ENCODE results near the gene CARD14.

Gene CARD14

DNA sequence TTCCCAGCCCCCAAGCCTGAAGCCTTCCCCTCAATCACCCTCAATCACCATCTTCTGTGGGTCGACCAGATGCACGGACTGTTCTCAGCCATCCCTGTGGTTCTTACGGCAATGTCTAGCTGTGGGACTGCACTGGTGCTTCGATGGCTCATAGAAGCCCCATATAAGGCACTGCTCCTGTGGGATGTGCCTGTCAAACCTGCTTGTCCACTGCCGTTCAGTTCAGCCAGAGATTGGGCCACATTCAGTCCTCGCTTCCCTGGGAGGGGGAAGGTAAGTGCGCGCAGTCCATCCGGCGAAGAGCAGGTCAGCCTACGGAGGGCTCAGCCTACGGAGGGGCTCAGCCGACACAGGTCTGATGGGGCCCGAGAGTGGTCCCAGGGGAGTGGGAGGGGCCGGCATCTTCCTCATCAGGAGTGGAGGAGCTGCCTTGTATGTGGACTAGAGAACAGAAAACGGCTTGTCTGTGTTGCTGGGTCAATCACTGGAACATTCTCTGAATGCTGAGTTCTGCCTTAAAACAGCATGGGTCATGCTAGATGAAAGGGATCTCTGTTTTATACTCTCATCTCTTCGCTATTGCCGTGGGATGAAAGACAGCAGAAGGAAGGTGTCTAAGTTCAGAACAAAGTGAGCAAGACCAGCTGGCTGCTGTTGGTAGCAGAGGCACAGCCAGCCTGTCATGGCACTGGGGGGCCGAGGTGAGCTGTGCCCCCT lies at the start of gene CARD14:
CARD14 (plus strand) TSS at position 247 of the 717 bp plus-strand sequence. CDS start 11,409 bp downstream, outside the sequence.
- no peak for DNase-seq

DNA sequence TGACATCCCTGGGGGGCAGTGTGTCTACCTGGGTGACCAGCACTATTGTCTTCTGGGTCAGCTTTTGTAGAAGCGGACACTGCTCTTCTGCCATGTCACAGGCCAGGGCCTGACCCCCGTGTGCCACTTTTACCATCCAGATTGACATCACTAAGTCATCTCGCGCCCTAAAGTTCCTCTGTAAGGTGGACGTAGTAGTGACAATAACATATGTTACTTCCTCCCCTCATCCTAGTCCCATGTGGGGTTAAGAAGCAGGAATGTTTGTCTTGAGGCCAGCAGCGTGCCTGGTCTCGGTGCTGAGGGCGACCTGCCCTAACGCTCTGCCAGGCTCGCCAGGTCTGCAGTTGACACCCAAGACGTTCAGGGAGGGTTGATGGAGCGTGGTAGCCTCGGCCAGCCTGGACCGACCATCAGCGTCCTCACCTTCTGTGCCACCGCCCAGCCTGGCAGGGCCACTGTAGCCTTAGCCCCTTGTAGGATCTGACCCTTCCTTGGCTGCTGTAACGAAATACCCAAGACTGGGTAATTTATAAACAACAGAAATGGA lies 47.7 kb upstream of the CARD14 start:
- no peak for DNase-seq

DNA sequence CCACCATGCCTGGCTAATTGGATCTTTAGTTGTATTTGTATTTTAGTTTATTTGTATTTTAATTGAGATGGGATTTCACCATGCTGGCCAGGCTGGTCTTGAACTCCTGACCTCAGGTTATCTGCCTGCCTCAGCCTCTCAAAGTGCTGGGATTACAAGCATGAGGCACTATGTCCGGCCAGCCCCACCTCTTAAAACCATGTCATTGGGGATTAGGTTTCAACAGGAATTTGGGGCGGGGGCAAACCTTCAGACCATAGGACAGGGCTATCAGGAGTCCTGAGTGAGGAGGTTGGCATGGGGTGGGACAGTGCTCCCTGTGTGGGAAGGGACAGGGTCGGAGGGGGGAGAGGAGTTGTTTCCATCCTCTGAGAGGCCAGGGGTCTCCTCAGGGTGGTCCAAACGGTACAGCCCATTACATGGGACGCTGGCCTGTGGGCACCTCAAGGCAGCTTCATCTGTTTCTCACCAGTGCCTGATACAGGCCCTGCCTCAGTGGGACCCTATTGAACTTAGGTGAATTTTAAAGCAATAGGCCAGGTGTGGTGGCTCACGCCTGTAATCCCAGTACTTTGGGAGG lies 46.8 kb upstream of the CARD14 start:
- DNase-seq: no peak

DNA sequence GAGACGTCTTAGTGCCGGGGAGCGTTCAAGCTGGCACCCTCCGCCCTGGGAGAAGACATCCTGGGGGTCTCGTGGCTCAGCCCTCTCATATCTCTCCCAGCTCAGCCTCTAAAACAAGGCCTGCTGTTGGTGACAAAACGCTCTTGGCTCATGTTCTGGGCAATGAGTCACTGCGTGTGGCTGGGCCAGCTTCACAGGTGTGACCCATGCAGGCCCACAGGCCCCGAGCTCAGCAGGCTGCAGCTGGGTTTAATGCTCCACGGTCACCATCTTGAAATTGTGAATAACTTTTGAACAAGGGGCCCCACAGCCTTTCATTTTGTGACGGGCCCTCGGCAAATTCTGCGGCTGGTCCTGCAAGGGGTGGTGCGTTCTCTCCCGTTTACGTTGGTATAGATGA lies 46.0 kb upstream of the CARD14 start:
- DNase-seq: no peak

DNA sequence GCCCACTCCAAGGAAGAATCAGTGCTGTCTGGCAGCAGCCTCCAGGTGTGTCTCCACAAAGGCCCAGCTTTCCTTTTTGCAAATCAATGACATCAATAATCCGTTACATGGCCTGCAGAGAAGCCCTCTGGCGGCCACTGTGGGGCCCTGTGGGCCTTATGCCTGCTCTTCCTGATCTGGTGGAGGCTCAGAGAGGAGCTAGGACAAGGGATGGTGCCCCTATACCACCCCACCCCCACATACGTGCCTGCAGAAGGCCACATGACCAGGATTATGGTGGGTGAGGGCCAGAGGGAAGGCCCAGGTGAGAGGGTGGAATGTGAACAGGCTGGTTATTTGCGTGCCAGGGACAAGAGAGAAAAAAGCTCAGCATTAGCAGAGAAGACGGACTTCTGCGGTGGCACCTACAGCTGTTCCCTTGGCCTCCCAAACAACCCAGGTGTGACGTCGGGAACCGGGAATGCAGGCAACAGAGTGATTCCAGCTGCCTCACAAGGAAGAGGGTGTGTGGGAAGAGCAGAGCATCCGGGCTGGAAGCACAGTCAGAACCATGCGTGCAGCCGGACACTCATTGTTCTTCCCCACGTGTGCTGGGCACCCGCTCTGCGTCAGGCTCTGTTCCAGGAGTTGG lies 45.4 kb upstream of the CARD14 start:
- DNase-seq: no peak

DNA sequence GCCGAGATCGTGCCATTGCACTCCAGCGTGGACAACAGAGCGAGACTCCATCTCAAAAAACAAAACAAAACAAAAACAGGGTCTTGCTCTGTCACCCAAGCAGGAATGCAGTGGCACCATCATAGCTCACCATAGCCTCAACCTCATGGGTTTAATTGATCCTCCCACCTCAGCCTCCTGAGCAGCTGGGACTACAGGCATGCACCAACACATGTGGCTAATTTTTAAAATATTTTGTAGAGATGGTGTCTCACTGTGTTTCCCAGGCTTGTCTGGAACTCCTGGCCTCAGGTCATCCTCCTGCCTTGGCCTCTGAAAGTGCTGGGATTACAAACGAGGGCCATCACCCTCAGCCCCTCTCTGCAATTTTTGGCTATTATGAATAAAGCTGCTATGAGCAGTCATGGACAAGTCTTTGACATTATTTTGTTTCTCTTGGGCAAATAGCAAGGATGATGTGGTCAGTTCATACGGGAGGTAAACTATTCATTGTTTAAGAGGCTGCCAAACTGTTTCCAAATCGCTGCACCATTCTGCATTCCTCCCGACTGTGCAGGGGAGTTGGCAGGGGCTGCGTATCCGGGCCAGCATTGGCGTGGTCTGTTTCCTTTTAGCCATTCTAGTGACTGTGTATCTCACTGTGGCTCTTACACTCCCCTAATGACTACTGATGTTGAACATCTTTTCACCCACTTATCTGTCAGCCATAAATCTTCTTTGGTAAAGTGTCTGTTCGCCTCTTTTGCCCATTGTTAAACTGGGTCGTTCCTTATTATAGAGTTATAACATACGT lies 44.0 kb upstream of the CARD14 start:
- DNase-seq: no peak

DNA sequence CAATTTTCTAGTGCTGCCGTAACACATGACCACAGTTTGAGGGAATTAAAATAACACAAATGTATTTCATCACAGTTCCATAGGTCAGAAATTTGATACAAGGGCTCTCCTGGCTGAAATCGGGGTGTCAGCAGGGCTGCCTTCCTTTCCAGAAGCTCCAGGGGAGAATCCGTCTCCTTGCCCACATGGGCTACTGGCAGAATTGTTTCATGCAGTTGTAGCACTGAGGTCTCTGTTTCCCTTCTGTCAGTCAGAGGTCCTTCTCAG lies 43.4 kb upstream of the CARD14 start:
- DNase-seq: no peak

DNA sequence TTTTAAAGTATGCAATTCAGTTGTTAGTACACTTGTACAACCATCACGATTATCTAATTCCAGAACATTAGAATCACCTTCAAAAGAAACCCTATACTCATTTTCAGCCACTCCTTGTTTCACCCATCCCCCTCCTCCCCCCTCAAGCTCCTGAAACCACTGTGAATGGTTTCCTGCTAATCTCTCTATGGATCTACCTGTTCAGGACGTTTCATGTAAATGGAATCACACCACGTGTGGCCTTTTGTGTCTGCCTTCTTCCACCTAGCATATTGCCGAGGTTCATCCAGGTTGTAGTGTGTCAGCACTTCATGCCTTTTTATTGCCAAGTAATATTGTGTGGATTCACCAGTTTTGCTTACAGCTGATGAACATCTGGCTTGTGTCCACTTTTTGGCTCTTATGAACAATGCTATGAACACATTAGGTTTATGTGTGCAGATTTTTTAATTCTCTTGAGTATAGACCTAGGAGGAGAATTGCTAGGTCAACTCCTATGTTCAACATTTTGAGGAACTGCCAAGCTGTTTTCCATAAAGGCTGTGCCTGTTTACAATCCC lies 40.7 kb upstream of the CARD14 start:
- no peak for DNase-seq

DNA sequence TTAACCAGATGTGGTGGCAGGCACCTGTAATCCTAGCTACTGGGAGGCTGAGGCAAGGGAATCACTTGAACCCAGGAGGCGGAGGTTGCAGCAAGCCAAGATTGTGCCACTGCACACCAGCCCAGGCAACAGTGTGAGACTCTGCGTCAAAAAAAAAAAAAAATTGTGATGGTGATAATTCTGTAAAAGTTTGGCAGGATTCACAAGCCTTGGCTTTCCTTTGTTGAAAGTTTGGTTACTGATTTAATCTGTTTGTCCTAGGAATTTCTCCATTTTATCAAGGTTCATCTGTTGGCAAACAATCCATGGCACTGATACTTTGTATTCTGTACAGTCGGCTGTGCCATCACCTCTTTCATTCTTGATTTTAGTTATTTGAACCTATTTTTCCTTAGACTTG lies 38.8 kb upstream of the CARD14 start:
- no peak for DNase-seq

DNA sequence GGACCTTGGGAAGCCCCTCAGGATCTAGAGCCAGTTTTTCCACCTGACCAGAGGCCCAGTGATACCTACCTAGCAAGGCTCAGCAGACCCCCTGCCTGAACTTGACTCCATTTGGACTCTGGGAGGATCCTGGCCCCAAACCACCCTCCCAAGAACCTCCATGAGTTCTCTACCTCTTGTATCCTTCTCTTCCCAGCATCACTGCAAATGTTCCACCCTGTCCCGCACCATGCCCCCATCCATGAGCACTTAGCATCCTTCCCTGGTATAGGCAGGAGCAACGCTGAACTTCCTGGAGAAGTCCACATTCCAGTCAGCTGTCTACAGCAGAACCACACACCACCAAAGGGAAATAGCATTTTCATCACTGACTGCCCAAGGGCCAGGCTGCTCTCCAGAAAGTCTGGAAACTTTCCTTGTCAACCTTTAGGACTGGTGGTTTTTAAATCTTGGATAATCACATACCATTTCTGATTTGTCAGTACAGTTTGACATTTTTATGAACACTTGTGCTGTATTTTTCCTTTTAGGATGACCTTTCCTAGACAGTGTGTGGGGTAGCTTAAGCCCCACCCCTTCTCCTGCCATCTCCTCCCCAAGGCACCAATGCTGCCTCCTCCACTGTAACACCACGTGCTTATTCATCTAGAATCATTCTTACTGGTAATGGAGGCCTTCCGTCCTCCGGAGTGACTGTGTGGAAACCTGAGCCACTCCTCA lies 36.8 kb upstream of the CARD14 start:
- DNase-seq: no peak

DNA sequence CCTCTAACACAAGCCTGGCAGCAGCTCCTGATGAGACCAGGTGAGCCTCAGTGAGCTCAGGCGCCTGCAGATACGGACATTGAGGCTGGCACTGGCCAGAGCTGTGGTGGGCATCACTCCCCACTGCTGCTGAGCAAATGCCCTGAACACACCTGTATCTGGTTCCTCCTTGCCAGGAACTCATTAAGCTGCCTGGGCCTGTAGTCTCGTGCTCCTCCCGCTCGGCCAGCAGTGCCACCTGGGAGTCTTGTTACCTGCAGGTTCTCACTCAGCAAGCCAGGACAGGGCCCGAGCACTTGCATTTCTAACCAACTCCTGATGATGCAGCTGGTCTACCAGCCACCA lies 36.2 kb upstream of the CARD14 start:
- DNase-seq: no peak

DNA sequence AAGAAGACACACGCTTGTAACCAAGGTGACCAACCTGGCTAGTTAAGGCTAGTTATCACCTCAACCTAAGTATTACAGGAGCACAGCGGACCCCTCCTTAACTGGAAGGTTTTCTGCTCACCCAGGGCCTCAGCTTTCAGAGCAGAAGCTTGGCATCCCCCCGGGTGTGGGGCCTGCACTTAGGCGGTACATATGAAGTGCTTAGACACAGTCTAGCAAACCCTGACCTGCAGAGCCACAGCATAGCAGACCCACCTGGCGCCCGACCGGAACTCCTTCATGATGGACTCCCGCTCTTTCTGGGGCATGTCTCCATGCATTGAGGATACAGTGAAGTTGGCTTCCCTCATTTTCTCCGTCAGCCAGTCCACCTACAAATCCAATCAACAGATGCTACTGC lies 32.7 kb upstream of the CARD14 start:
- no peak for DNase-seq

DNA sequence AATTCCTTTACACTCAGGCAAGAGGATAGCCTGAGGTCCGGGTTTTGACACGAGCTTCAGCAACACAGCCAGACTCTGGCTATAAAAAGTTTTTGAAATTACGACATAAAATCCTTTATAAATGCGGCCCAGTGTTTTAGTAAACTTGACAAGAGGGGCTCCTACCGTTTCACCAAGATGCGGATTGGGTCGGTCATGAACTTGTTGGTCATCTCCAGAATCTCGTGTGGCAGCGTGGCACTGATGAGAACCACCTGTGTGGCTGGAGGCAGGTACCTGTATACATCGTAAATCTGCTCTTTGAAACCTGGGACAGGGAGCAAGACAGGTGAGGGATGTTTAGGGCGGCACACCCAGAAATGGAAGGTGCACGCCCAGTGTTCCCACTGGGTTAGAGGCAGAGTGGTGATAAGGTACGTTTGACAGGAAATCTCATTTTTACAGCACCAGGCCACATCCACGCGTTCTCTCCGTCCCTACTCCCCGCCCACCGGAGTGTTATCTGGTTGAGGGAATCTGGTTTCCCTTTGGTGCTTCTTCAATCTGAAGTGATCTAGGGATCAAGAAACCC lies 30.9 kb upstream of the CARD14 start:
- no peak for DNase-seq

DNA sequence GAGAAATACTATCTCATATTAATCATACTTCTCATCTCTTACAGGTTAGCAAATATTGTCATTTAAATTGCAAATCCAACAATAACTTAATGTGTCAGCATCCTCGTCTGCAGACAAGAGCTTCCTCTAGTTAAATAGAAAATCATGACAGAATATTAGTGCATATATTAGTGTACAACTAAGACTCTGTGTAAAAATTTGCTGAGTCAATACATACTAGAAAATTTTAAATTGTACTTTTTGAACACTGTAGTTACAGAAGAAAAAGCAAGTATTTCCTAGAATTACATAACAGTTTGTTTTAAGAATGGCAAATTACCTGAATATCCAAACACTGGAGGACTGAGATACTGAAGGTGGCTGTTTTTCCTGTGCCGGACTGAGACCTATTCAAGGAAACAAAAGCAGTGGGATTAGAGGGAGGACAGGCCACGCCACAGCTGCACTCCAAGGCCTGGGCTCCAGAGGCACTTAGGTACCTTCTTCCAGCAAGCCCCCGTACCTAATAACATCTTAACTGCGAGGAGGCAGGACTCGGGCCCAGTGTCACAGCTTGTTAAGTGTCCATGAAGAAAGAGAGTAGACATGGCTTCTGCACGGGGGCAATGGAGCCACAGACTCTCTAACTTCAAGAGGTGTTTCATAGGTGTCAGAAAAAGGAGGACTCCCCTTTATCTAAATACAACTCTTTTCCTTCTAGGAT lies 28.2 kb upstream of the CARD14 start:
- DNase-seq: no peak

DNA sequence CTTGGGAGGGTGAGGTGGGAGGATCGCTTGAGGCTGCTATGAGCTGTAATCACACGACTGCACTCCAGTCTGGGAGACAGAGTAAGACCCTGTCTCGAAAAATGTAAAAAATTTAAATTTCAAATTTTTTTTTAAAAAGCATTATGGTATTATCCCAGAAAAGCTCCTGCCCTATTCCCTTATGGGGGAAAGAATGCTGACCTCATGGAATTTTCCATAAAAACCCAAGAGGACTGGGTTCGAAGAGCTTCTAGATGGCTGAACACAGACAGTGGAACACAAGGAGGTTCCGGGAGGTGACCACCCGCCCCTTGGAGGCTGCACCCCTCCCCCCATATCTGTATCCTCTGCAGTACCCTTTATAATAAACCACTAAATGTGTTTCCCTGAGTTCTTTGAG lies 26.9 kb upstream of the CARD14 start:
- no peak for DNase-seq

DNA sequence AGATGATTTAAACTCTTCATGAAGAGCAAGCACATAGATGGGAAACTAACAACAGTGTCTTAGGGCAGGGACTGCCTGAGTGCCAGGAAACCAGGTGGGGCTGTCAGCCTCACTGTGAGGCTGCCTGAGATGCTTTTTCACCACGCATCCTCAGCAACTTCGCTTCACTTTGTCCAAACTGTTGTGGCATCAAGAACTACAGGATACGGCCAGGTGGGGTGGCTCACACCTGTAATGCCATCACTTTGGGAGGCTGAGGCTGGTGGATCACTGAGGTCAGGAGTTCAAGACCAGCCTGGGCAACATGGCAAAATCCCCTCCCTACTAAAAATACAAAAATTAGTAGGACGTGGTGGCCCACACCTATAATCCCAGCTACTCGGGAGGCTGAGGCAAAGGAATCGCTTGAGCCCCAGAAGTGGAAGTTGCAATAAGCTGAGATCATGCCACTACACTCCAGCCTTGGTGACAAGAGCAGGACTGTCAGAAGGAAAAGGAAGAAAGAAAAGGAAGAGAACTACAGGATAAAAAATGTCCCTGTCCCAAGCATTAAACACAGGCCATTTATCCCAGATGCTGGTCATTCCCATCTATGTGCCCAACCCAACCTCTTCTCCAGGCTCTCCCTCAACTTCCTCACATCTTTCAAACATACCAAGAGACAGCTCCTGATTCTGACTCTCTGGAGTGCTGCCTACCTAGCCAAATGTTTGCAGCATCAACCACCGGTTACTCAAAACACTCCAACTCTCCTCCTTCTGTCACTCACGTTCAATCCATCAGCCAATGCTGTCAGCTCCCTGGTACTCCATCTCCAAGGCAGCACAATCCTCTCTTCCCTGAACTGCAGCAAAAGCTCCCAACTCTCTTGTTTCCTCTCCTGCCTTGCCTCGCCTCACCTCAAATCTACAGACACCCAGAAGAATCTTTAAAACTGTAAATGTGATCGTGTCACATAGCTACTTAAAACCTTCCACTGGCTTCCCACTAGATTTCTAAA lies 24.5 kb upstream of the CARD14 start:
- DNase-seq: no peak

DNA sequence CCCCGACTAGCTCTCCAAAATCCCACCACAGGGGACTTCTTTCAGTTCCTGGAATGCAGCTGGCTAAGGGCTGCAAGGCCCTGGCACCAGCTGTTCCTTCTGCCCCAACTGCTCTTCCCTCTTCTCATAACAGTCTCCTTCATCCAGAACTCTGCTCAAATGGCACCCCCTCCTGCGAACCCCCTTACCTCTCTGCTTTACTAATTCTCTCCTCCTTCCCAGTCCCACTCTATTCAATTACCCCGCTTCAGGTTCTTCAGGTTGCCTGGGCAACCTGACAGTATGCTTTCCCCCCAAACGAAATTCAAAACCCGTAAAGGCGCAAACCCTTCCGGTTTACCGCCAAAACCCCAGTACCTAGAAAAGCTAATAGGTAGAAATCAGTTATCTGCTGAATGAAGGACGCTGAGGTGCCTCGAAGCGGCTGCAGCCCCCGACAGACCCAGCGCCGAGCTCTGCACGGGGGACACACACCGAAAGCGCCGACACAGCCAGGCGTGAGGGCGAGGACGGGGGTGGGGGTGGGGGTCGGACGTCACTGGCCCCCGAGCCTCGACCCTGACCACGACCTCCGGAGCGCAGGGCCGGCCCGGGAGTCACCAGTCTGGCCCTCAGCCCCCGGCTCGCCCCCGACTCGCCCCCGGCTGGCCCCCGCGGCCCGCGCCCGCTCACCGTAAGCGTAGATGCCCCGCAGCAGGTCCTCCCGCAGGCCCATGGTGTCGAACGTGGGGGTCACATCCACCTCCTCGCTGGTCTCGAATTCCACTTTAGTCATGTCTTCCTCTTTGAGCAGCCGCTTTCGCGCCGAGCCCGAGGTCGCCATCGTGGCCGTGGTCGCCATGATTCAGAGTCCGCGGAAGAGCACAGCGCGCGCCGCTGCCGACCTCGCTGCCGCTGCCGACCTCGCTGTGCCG lies 23.5 kb upstream of the CARD14 start:
- DNase-seq: no peak

DNA sequence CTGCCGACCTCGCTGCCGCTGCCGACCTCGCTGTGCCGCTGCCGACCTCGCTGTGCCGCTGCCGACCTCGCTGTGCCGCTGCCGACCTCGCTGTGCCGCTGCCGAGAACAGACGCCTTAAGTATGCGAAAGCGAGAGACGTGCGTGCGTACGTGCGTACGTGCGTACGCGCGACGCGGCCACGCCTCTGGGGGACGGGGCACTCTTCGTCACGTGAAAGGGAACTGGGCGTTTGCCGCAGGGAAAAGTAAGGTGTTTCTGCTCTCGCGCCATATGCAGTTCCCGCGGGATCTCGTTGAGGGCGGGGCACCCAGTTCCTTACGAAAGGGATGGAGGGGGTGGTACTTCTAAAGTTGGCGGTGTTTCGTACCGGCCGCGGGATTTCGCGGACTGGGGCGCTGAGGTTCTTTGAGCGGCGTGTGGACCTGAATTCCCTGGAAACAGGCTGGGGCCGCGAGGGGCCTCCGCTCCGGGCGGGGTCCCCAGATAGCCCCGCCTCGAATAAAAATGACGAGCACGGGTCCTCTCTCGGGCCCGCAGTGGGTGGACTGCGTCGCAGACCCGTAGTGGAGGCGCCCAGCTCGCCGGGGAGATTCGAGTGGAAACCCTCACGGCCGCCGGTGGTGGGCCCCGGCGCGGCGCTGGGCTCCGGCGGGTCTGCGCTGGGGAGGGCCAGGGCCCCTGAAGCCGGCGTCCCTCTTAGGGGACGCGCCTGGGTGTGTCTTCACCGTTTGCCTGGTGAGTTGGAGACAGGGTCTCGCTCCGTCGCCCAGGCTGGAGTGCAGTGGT lies 22.6 kb upstream of the CARD14 start, which contains the start of gene EIF4A3:
EIF4A3 (minus strand) TSS at position 94 of the 788 bp plus-strand sequence. CDS start 167 bp downstream, outside the sequence.
- DNase-seq: peak; percentile 97

Measured in midbrain (tissue), 1 donor.